NCI-H510A (cell line): Measurements from ENCODE around the gene MYRF.
A peak's percentile ranks its signal among the peaks of the same experiment; 100 is the strongest.

Experiments
- DNase-seq: peaks from one replicate; lab custom pipeline; 2025; lab: John Stamatoyannopoulos, UW

The MYRF gene

DNA sequence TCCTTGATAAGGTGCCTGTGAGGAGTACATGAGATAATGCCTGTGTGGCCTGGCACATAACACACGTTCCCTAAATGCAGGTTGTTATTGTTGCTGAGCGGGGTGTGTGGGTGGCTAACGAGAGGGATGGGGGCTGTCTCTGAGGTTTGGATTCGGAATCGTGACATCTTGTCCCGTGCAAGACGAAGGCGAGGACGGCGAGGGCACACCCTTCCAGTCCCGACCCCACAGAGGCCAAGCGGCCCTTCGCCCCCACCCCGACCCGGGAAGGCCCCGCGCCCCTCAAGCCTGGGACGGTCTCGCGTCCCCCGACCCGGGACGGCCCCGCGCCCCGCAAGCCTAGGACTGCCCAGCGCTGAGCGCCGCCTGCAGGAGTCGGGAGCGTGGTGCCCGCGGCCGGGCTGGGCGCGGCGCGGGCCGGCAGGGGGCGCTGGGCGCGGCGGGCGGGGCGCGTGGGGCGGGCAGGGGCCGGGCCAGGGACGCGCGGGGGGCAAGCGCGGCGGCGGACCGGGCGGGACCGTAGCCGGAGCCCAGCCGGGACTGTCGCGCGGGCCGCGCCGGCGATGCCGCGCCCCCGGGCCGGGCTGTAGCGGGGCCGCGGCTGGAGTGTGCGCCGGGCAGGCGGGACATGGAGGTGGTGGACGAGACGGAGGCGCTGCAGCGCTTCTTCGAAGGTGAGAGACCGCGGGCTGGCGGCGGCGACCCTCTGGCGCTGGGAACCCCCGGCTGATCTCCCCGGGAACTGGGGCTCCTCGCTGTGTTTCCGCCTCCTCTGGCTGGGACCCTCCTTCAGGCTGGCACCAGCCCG is at the start of gene MYRF:
Gene MYRF (plus strand): TSS at position 520 of the 808 bp plus-strand sequence. CDS start 109 bp downstream, at position 629.
- peak; percentile 33 for DNase-seq

DNA sequence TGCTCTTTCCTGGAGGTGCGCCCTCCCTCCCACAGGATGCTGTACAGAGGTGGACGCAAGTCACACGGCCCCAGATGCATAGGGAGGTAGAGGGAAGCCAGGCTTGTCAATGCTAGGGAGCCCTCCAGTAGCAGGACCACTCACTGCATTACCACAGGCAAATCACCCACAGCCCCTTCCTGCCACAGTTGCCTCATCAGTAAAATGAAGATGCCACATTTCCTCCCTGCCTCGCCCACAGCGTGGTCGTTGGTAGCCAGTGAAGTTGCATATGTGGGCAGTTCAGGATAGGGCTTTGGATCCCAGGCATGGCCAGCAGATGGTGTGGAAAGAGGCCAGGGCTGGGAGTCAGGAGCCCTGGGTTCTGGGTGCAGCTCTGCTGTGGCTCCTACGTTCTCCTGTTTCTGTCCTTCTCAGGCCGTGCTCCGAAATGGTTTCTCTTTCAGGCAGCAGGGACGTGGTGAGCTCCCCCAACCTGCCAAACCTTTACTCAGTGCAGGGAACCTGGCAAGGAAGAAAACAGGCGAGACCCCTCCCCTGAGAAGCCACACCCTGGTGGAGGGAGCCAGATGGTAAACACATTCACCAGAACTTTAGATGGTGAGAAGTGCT is 49.6 kb upstream of the MYRF start:
- DNase-seq = no peak

DNA sequence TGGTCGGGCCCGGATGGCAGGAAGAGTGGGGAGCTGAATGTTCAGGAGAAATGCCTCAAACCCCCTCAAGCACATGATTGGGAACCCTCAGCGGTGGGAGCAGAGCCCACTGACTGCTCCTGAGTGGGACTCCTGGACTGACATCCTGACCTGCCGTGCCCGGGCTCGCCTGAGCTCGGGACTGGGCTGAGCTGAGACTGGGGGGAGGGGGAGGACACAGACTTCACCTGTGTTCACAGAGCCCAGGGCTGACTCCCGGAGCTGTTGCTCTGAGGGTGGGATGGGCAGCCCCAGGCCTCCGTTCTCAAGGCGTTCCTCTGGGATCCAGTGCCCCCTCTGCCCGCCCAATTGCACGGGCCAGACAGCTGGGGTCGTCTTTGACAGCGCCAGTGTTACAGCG is 47.6 kb upstream of the MYRF start:
- DNase-seq = no peak

DNA sequence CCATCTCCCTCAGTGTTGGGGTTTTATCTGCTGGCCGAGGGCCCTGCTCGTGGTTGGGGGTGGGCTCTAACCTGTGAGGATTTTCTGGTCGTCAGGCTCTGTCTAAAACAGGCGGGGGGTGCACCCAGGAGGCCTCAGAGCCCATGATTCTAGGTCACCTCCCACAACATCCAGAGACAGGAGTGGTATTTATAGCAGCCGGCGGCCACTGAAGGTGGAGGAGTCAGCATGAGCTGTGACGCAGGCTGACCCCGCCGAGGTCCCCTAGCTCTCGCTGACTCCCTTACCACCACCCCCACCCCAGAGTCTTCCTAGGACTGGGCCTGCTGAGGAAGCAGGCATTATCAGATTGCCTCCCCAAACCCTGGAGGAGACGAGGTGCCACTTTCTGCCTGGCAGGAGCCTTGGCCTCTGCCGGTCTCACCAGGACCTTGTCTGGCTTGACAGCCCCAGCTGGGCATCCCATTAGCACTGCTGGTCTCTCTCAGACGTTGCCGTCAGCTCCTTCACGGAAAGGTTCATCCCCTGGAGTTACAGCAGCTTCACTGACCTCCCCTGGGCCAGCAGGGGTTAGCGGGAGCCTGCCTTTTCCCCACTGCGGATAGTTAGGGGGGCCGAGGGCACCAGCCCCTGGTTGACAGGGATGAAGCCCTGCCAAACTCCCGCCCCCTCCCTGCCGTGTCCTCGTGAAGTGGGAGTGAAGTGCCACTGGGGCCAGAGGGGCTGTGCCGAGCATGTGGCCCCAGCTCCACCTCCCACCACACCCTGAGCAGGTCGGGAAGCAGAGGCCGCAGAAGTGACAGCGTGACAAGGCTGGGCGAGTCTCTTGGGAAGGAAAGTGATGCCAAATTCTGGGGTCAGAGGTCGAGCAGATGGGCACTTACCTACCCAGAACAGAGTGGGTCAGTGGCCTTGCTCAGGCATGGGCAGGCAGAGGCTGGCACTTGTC is 45.7 kb upstream of the MYRF start:
- DNase-seq = no peak

DNA sequence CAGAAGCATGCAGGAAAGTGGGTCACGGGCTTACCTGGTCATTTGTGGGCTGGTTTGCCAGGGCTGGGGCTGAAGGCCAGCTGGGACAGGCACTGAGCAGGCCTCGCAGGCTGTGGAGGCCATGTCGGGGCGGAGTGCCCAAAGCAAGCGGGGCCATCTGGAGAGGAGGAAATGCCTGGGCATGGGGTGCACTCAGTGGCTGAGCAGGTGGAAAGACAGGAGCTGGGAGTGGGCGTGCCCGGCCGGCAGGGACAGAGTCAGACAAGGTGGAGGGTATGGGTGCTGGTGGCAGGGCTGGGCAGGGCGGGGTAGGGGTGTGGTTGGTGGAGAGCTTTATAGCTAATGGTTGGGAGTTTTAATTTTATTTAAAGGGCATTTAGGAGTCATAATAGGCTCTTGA is 44.9 kb upstream of the MYRF start:
- peak; percentile 77 for DNase-seq

DNA sequence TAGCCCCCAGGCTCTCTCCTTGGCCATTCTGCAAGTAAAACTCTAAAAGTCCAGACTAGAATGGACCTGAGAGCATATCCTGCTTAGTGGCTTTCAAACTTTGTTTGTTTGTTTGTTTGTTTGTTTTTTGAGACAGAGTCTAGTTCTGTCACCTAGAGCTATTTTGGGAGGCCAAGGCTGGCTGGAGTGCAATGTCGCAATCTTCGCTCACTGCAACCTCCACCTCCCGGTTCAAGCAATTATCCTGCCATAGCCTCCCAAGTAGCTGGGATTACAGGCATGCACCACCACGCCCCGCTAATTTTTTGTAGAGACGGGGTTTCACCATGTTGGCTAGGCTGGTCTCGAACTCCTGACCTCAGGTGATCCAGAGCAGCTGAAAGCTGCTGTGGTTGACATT is 43.3 kb upstream of the MYRF start:
- DNase-seq = no peak

DNA sequence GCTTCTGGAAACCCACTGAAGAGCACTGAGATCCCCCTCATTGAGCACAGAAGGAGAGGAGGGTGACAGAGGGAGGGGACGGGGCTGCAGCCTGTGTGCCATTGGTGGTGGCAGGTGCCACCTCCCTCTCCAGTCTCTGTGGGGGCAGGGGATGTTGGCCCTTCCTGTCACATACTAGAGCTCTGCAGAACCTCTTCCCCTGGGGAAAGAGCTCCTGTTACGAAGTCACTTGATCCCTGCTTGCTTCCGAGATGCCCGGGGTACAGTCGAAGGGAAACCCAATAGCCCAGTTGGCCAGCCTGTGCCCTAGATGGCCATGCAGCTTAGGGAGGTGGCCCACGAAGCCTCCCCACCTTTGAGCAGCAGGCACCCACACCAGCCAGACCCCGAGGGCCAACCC is 42.9 kb upstream of the MYRF start:
- peak; percentile 67 for DNase-seq

DNA sequence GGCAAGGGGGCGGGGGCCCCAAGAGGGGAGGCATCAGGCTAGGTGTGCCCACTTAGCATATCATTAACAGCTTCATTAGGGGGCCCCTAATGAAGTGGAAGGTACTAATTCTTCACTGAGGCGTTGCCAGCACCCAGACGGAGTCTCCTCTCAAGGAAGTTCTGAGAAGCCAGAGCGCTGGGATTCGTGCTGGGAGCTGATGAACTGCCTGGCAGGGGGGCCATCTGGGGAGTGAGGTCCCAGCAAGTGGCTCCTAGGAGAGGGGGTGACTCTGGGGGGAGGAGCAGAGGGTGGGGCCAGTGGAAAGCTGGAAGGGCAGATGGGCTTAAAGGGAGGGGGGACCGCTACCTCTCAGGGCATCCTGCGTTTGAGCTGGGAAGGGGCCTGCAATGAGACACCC is 42.4 kb upstream of the MYRF start:
- no peak for DNase-seq

DNA sequence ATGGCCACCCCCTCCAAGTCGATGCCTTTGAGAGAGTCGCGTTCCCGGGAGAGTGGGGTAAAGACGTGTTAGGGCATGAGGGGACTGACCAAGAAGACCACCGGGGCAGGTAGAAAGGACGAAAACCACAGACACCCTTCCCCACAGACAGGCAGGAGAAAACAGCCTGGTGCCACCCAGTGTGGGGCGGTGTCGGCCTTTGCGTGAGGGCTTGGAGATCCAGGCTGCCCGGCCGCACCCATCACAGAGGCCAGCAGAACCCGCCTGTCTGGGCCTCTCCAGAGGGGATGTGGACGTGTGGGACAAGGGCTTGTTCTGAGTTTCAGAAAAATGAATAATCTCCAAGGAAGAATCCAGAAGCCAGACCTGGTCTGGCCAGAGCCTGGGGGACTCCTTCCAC is 41.4 kb upstream of the MYRF start:
- DNase-seq = no peak

DNA sequence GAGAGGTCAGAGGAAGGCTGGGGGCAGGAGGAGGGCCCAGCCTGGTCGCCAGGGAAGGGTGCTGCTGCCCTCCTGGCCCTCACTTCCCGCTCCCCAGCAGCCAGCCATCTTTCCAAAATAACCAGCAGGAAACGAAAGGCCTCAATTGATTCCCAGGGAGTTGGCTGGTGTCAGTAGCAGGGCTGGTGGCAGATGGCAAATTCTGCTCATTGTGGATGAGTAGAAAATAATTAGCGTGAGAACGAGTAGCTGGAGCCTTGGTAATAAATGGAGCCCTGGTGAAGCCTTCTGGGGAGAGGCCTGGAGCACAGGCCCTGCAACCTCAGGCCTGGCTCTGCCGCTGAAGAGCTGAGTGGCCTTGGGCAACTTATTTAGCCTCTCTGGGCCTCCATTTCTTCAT is 40.9 kb upstream of the MYRF start:
- no peak for DNase-seq

DNA sequence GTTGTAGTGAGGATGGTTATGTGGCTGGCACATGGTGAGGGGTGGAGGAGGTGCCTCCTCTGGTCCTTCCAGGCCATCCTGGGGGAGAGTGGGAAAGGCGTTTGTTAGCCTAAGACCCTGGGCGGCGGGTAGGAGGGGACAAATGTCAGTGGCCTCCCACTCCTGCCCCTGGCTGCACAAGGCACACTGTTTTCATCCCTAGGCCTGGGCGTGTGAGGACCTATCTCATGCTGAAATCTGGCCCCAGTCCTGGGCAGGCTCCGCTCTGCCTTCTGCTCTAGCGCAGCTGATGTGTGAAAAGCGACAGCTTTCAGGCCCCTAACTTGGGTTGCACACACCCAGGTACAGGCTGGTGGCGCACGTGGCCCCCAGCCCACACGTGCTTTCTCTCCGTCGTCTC is 40.1 kb upstream of the MYRF start:
- no peak for DNase-seq

DNA sequence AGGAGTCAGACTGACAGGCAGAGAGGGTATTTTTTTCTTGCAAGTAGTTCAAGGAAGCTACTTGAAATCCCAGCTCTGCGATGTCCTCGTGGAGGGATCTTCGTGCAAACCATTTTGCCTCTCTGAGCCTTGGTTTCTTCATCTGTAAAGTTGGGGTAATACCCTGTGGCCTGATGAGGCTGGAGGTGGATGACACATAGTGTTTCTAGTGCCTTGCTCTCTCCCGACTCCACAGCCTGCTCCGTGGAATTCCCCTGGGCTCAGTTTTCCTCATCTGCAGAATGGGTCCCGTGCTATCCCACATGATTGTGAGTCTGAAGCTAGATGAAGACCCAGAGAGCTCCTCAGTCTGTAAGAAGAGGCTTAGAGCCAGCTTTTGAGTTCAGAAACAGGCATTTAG is 39.6 kb upstream of the MYRF start:
- DNase-seq = no peak

DNA sequence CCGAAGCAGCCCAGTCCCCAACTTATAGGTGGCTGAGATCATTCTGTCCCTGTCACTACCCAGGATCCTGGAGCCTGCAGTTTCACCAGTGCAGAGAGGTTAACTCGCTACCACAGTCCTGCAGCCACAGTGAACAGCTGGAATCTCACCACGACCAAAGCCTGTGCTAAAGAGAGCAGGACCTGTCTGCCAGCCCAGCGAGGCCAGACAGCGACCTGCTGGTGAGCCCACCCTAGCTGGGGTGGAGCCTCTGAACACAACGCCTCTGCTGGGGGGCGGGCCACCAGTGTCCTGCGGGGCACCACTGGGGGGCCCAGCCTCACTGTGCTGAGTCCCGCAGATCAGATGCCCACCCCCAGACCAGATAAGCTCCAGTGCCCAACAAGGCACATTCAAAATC is 39.0 kb upstream of the MYRF start:
- DNase-seq = no peak

DNA sequence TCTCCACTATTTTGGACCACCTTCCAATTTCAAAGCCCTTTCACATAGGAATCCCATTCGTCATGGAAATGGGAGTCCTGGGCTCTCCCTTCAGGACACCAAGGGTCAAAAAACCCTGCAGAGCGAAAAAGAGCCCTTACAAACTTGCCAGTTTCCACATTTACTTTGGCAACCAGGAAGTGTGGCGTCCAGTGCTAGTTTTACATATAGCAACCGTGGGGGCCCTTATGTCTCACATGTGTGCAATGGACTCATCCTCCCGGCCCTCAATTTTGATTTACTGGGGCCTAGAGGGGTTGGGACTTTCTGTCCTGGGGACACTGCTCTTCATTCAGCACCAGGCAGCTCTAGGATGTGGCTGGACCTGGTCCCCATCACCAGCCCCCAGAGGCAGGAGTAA is 38.5 kb upstream of the MYRF start:
- DNase-seq = no peak

DNA sequence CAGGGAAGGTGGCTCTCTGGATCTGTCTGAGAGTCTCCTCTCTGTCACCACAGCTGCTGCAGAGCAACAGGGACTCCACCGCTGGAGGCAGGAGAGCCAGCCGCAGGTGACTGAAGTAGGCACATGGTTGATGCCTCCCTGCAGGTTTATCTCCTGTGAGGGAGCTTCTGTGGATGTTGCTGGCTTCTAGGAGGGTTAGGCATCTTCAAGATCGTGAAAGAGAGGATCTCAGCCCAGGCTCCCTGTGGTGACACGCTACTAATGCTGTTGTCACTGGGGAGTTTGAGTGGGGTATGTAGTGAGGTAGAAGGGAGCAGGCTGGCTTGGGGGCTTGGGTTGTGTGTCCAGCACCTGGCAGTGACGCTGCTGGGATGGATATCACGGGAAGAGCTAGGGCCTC is 38.1 kb upstream of the MYRF start:
- DNase-seq = no peak

DNA sequence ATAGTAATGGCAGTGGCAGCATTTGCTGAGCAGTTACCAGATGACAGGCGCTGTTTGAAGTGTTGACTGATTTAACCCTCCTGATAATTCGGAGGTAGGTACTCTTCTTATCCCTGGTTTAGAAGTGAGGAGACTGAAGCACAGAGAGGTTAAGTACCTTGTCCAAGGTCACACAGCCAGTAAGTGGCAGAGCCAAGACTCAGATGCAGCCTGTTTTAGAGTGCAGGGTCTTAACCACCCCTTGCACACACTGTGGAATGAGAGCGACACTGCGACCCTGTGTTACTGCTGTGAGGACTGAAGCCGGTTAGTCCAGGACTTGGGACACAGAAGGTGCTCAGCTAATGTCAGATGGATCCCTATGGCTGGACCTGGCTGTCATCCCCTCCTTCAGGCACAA is 37.5 kb upstream of the MYRF start:
- no peak for DNase-seq

DNA sequence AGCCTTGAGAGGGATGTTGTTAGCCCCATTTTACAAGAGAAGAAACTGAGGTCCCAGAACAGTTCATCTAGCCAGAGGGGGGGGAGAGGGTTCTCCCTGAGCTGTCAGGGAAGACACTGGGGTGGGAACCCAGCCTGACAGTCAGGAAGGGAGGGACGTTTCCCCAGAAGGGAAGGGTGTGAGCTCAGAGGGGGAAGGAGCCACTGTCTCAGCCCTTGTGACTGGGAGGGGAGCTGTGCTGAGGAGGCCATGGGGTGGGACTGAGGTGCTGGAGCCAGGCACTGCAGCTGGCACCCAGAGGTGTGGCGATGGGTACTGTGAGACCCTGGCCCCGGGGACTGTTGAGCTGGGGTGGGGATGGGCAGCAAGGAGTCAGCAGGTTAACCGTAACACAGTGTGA is 36.6 kb upstream of the MYRF start:
- DNase-seq = no peak

DNA sequence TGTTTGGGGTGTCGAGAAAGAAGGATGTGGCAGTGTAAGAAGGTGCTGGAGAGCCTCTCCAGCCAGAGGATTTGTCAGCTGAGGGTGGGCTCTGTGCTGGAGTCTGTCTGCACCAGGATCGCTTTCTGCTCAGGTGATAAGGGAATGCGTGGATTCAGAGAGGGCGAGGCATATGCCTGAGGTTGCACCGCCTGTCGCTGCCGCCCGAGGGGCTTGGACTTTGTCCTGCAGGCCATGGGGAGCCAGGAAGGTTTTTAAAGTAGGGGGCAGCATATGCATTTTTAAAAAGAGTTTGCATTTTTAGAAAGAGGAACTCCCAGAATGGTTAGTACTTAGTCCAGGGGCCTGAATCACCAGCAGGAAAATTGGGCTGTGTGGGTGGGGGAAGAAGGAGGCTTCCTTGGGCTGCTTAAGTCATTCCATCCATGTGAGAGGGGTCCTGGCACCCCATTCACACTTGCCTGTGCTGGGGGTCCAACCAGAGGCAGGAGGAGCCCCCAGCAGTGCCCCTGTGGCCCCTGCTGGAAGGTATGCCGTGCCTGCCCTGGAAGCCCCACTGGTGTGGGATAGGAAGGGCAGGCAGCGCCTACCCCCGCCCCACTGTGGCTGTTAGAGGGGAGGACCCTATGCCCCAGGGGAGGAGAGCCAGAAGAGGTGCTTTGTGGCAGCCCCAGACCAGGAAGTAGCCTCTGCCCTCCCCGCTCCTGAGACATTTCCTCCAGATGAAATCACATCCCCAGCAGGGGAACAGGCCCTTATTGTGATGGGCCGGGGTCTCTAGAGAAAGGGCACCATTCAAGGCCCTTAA is 35.8 kb upstream of the MYRF start:
- no peak for DNase-seq

DNA sequence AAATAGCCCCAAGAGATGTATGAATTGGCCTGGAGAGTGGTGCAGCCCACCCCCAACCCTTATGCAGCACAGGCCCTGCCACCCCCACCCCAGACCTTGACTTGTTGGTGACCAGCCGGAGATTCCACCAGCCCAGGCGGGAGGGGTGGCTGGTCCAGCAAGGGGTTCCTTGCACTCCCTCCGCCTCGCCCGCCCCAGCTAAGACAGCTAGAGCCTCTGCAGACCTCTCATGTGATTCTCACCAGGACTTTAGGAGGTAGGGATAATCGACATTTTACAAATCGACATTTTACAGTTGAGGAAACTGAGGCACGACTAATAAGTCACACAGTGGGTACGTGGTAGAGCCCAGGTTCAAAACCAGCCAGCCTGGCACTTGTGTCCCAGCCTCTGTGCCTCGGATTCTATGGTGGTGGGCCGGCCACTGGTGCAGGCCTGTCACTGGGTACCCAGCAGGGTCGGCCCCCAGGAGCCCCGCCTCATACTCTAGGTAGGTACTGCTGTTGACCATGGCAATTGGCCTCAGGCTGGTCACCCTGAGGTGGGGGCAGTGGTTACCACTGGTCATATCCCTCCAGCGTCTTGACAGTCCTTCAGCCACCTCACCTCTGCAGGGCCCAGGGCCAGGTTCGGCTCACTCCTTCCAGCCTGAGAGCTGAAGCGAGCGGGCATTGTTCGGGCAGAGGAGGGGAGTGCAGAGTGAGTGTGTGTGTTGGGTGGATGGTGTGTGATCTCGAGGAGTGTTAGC is 35.0 kb upstream of the MYRF start:
- DNase-seq = no peak

DNA sequence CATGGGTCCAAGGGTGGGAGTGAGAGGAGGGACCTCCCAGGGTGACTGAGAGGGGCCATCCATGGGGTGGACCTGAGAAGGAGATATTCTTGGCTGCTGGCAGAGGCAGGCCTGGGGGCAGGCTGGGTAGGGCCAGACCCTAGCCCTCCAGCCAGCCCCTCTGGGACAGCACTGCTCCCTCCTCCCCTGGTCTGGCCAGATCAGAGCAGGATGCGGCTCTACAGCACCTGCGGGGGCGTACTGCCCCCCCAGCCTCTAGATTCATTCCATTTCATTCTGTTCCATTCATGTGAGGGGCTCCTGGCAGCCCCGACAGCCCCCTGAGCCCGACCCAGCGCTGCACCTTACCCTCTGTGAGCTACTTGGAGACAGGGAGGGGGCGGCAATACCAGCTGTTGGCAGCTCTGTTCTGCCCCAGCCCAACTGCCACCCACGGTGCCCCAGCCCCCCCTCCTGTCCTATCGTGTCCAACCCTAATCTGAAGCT is 34.3 kb upstream of the MYRF start:
- no peak for DNase-seq
